Aorta (tissue), 5 donors: ENCODE measurements around the gene CHAF1B. TPM values are rescaled to one million over a fixed set of nuclear protein-coding genes. Genes with fewer than 3 reads are reported as not detected.
A peak's percentile ranks its signal among the peaks of the same experiment; 100 is the strongest.
"Not testable (repeated sequence)": the region's sequence is repeated elsewhere in the genome, so short reads cannot be mapped to it uniquely, and the experiment has no call there.

ENCODE experiments used
- ATAC-seq: fragments of 200-7000 bp; cut with Tn5 transposase; one replicate; pipeline ENCODE4 v1.9.1; 2022; ENCODE audit warnings: moderate library complexity; ENCODE audit not compliant: low FRiP score
- DNase-seq, 2 donors: peaks; one replicate each; pipeline ENCODE4 v3.0.0-alpha.2; 2020
- H3K27ac ChIP-seq, 2 donors: one replicate each; pipeline ENCODE4 v1.5.1; 2013; ENCODE audit warnings: low read length in 2 of 2, mild to moderate bottlenecking in 2 of 2, moderate library complexity in 2 of 2, control low read depth in 1 of 2, inconsistent platforms in 1 of 2, low read depth in 1 of 2
- H3K27me3 ChIP-seq, 2 donors: one replicate each; pipeline ENCODE4 v1.6.1; 2013; ENCODE audit warnings: control low read depth in 1 of 2, low read length in 1 of 2, mild to moderate bottlenecking in 1 of 2, moderate library complexity in 1 of 2; ENCODE audit not compliant: insufficient read depth in 2 of 2, control insufficient read depth in 1 of 2
- H3K36me3 ChIP-seq, 2 donors: one replicate each; pipeline ENCODE4 v1.6.1; 2013; ENCODE audit warnings: control low read depth in 1 of 2, low read length in 1 of 2, mild to moderate bottlenecking in 1 of 2; ENCODE audit not compliant: insufficient read depth in 2 of 2, control insufficient read depth in 1 of 2
- H3K4me1 ChIP-seq, 2 donors: one replicate each; pipeline ENCODE4 v1.6.1; 2013; ENCODE audit warnings: low read length in 2 of 2, control low read depth in 1 of 2, mild to moderate bottlenecking in 1 of 2, moderate library complexity in 1 of 2; ENCODE audit not compliant: insufficient read depth in 2 of 2, control insufficient read depth in 1 of 2
- H3K4me3 ChIP-seq, 2 donors: one replicate each; pipeline ENCODE4 v1.5.1; 2013; ENCODE audit warnings: low read length in 2 of 2, control low read depth in 1 of 2, mild to moderate bottlenecking in 1 of 2
- H3K9me3 ChIP-seq: one replicate; pipeline ENCODE4 v1.6.1; 2013; ENCODE audit warnings: mild to moderate bottlenecking, low read length; ENCODE audit not compliant: control insufficient read depth
- WGBS, 2 donors: extraction: QIAGEN DNeasy Blood & Tissue Kit; methylation state at CpG; one replicate each; pipeline ENCODE4 v1.1.7; 2013; 5-methylcytosine and 5-hydroxymethylcytosine counted together
- intact Hi-C, 2 donors: fragments of 100-400 bp; cut with DNase I; formaldehyde crosslinking; loops; one replicate each; pipeline versions ENCODE4 v1.14.2 to v1.15.0; 2022
- polyA plus RNA-seq, 2 donors: library from polyadenylated mRNA; stranded (reverse); fragments of 200-250 nt; gene quantifications; one replicate each; pipeline ENCODE4 v1.2.3, GENCODE V29; 2013
- total RNA-seq, 2 donors: library from RNA; stranded (reverse); fragmentation: NEBNext Ultra II Directional; extraction: Animal tissue kit (Norgen Biotek cat#: 25700); gene quantifications; one replicate each; pipeline ENCODE4 v1.2.1, GENCODE V29; 2021
- donor health status: healthy with polysubstance abuse.
- donor health status: Bipolar disorder and iron deficiency.
- donor health status: DM: no; HTN: no; CAD: no.
- donor health status: DM: no; HTN: no; CAD: no.
- donor health status: DM: yes; HTN: yes; CAD: no.

The CHAF1B gene
- total and polyA plus RNA-seq, 4 donors: 0.25 to 2.5 (median 1.6) TPM

GRCh38 chr21:36396971-36397370, 11.8 kb downstream of the CHAF1B start:
- no peaks in the 10 kb centered on the region for H3K36me3 ChIP-seq
- intact Hi-C loops: no loop called here

DNA sequence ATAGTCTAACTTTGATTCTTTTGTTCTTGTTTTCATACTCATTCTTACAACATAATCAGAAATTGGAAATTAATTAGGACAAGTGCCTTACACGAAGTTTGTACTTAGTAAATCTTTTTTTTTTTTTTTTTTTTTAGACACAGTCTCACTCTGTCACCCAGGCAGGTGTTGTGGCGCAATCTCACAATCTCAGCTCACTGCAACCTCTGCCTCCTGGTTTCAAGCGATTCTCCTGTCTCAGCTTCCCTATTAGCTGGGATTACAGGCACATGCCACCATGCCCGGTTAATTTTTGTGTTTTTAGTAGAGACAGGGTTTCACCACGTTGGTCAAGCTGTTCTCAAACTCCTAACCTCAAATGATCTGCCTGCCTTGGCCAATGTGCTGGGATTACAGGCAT, 12.4 kb downstream of the CHAF1B start:
- WGBS, 2 donors: 91 to 93% methylated on average over 5 of the region's 5 CpGs
- Histone ChIP-seq H3K4me1 (no peaks in the 10 kb centered on the region), H3K27me3 (no peaks in the 10 kb centered on the region), H3K27ac (no peak overlapping the region), H3K4me3 (no peak overlapping the region), H3K36me3 (no peaks in the 10 kb centered on the region), H3K9me3 (no peaks in the 10 kb centered on the region)
- ATAC-seq: no peak
- intact Hi-C loops: no loop called here
- DNase-seq: no peak

More at GRCh38 chr21:36396971-36397370, 11.8 kb downstream of the CHAF1B start:
- Histone ChIP-seq H3K4me3 (no peak overlapping the region), H3K27me3 (no peaks in the 10 kb centered on the region), H3K27ac (no peak overlapping the region), H3K4me1 (no peaks in the 10 kb centered on the region), H3K9me3 (no peaks in the 10 kb centered on the region)
- DNase-seq: no peak
- ATAC-seq: no peak
- WGBS, 2 donors: 93 to 94% methylated on average over 4 of the region's 4 CpGs

- DNase-seq: not testable (repeated sequence)
- 96 to 97% methylated on average over 9 of the region's 9 CpGs for WGBS, 2 donors
Measured at GRCh38 chr21:36399736-36400135, 14.5 kb downstream of the CHAF1B start.

GRCh38 chr21:36400719-36401118, 15.5 kb downstream of the CHAF1B start:
- Histone ChIP-seq H3K4me1 (no peaks in the 10 kb centered on the region), H3K9me3 (no peaks in the 10 kb centered on the region), H3K27ac (no peak overlapping the region), H3K27me3 (no peaks in the 10 kb centered on the region), H3K4me3 (no peak overlapping the region), H3K36me3 (no peaks in the 10 kb centered on the region)
- ATAC-seq: no peak
- WGBS, 2 donors: 95% methylated on average over 8 of the region's 8 CpGs
- intact Hi-C loops: no loop called here
- DNase-seq: peak in 1 of 2 donors; percentile 57

More at GRCh38 chr21:36399736-36400135, 14.5 kb downstream of the CHAF1B start:
- H3K4me3 ChIP-seq, H3K36me3 ChIP-seq, H3K27me3 ChIP-seq, ATAC-seq, intact Hi-C loops, H3K4me1 ChIP-seq, H3K27ac ChIP-seq, H3K9me3 ChIP-seq: not testable (repeated sequence)

DNA sequence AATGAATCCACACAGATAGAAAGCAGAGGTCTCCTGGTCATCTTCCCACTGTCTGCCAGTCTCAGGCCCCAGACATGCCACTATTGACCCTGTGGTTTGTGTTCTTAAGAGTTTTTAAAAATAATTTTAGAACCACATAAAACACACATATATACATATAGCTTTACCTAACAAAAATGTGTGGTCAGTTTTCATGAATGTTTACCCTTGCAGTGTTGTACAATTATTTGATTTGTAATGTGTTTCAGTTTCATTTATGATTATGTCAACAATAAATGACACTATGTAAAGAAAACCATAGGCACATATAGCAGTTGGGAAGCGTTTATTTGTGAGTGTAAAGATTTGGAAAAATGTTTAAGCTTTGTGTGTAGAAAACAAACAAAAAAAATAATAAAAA, 17.1 kb downstream of the CHAF1B start:
- Histone ChIP-seq H3K27ac (no peak overlapping the region), H3K36me3 (no peaks in the 10 kb centered on the region), H3K27me3 (no peaks in the 10 kb centered on the region), H3K9me3 (no peaks in the 10 kb centered on the region), H3K4me3 (no peak overlapping the region), H3K4me1 (no peaks in the 10 kb centered on the region)
- WGBS, 2 donors: 84 to 86% methylated on average over 1 of the region's 1 CpG
- intact Hi-C loops: no loop called here
- ATAC-seq (no peak), DNase-seq (no peak)

GRCh38 chr21:36403713-36404112, 18.5 kb downstream of the CHAF1B start:
- Histone ChIP-seq H3K27me3 (no peaks in the 10 kb centered on the region), H3K4me3 (no peak overlapping the region), H3K36me3 (no peaks in the 10 kb centered on the region), H3K4me1 (no peaks in the 10 kb centered on the region), H3K27ac (no peak overlapping the region), H3K9me3 (no peaks in the 10 kb centered on the region)
- intact Hi-C loops: no loop called here
- ATAC-seq: no peak
- 89 to 94% methylated on average over 5 of the region's 5 CpGs for WGBS, 2 donors
- DNase-seq: peak in 1 of 2 donors; percentile 34

- Histone ChIP-seq H3K9me3 (no peaks in the 10 kb centered on the region), H3K36me3 (no peaks in the 10 kb centered on the region), H3K4me1 (no peaks in the 10 kb centered on the region), H3K27ac (no peak overlapping the region), H3K27me3 (no peaks in the 10 kb centered on the region), H3K4me3 (no peak overlapping the region)
- no peak for DNase-seq
- no peak for ATAC-seq
- 81 to 84% methylated on average over 6 of the region's 6 CpGs for WGBS, 2 donors
- intact Hi-C loops: no loop called here
Measured at GRCh38 chr21:36408568-36408967, 23.4 kb downstream of the CHAF1B start.

DNA sequence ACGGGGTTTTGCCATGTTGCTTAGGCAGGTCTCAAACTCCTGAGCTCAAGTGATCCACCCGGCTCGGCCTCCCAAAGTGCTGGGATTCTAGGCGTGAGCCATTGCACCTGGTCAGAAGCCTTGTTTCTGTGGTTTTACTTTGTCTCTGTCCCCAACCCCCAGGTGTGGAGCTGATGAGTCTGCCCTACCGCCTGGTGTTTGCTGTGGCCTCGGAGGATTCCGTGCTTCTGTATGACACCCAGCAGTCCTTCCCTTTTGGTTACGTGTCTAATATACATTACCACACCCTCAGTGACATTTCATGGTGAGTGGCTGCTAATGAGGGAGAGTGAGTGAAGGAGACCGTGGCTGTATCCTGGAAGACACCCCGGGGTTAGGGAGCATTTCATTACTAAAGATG, 26.1 kb downstream of the CHAF1B start:
- WGBS, 2 donors: 96 to 98% methylated on average over 10 of the region's 10 CpGs
- Histone ChIP-seq H3K36me3 (no peaks in the 10 kb centered on the region), H3K4me3 (no peak overlapping the region), H3K27me3 (no peaks in the 10 kb centered on the region), H3K27ac (no peak overlapping the region), H3K4me1 (no peaks in the 10 kb centered on the region), H3K9me3 (no peaks in the 10 kb centered on the region)
- no peak for ATAC-seq
- no peak for DNase-seq
- intact Hi-C loops: no loop called here

GRCh38 chr21:36412916-36413315, 27.7 kb downstream of the CHAF1B start:
- no peak overlapping the region for H3K27ac ChIP-seq
- DNase-seq (peak in 1 of 2 donors; percentile 61), ATAC-seq (no peak)
- H3K36me3 ChIP-seq: no peaks in the 10 kb centered on the region
- WGBS, 2 donors: 87 to 89% methylated on average over 11 of the region's 11 CpGs
- intact Hi-C loops: no loop called here
- no peak overlapping the region for H3K4me3 ChIP-seq
- no peaks in the 10 kb centered on the region for H3K4me1 ChIP-seq
- no peaks in the 10 kb centered on the region for H3K27me3 ChIP-seq
- no peaks in the 10 kb centered on the region for H3K9me3 ChIP-seq
